ENCODE data around the gene C1QL4. TPM values are rescaled to one million over a fixed set of nuclear protein-coding genes. Genes with fewer than 3 reads are reported as not detected.

The C1QL4 gene
- total RNA-seq, 4 donors from 2014 or later = not detected

GRCh38 chr12:49293056-49293956 is 43.7 kb downstream of the C1QL4 start:
- intact Hi-C loops (cut with DNase I) = loop anchor here (5.0 kb wide), 1 partner anchor 44 kb away; the partner anchor contains the start of gene C1QL4
- Histone ChIP-seq H3K36me3 (no peaks in the 10 kb centered on the region), H3K27me3 (peaks cover 20 to 52% (median 30%) of the 10 kb centered on the region in 4 donors), H3K4me3 (peak overlapping the region in 2 of 4 donors; percentile 23 to 45), H3K27ac (peak overlapping the region in 2 of 4 donors; percentile 11 to 20), H3K9me3 (no peaks in the 10 kb centered on the region), H3K4me1 (peaks cover 27 to 53% (median 32%) of the 10 kb centered on the region in 3 donors)
- 15 to 73% methylated on average over 3 to 7 of the region's 18 CpGs for WGBS, 2 donors
- TF ChIP-seq CTCF (IDR thresholded peaks at IDR 0.05) (no peak), POLR2A (IDR thresholded peaks at IDR 0.05) (no peak)
- no peak for DNase-seq

- 37 to 68% methylated on average over 3 to 4 of the region's 7 CpGs for WGBS, 2 donors
- DNase-seq = no peak
- Histone ChIP-seq H3K36me3 (no peaks in the 10 kb centered on the region), H3K4me3 (peak overlapping the region in 1 of 4 donors; percentile 23), H3K27ac (peak overlapping the region in 1 of 4 donors; percentile 11), H3K27me3 (peaks cover 20 to 51% (median 24%) of the 10 kb centered on the region in 4 donors), H3K9me3 (no peaks in the 10 kb centered on the region), H3K4me1 (peaks cover 26 to 48% (median 31%) of the 10 kb centered on the region in 3 donors)
- intact Hi-C loops (cut with DNase I) = loop anchor here (5.0 kb wide), 1 partner anchor 45 kb away; the partner anchor contains the start of gene C1QL4
- no peak for TF ChIP-seq CTCF (IDR thresholded peaks at IDR 0.05)
- no peak for TF ChIP-seq POLR2A (IDR thresholded peaks at IDR 0.05)
These were observed 44.3 kb downstream of the C1QL4 start for GRCh38 chr12:49292729-49293055.

- Histone ChIP-seq H3K4me1 (peaks cover 8 to 15% (median 11%) of the 10 kb centered on the region in 3 donors), H3K4me3 (no peak overlapping the region), H3K27ac (no peak overlapping the region), H3K27me3 (peaks cover 0 to 33% (median 0%) of the 10 kb centered on the region in 4 donors), H3K9me3 (no peaks in the 10 kb centered on the region), H3K36me3 (no peaks in the 10 kb centered on the region)
- DNase-seq = no peak
- TF ChIP-seq CTCF (IDR thresholded peaks at IDR 0.05) (no peak), POLR2A (IDR thresholded peaks at IDR 0.05) (no peak)
- intact Hi-C loops (cut with DNase I) = no loop called here
- 72 to 73% methylated on average over 8 to 9 of the region's 9 CpGs for WGBS, 2 donors
These were observed 47.9 kb downstream of the C1QL4 start for GRCh38 chr12:49288922-49289555.

- 6 to 10% methylated on average over 11 of the region's 11 CpGs for WGBS, 2 donors
- TF ChIP-seq CTCF (IDR thresholded peaks at IDR 0.05) (peak; percentile 70 to 87 (median 84)), POLR2A (IDR thresholded peaks at IDR 0.05) (no peak)
- peaks cover 8 to 11% (median 9%) of the 10 kb centered on the region in 3 donors for H3K4me1 ChIP-seq
- H3K36me3 ChIP-seq = no peaks in the 10 kb centered on the region
- no peak overlapping the region for H3K4me3 ChIP-seq
- no peak overlapping the region for H3K27ac ChIP-seq
- DNase-seq = no peak
- intact Hi-C loops (cut with DNase I) = no loop called here
- peaks cover 0 to 34% (median 0%) of the 10 kb centered on the region in 4 donors for H3K27me3 ChIP-seq
- H3K9me3 ChIP-seq = no peaks in the 10 kb centered on the region
These were observed 48.6 kb downstream of the C1QL4 start for GRCh38 chr12:49288412-49288853.

- Histone ChIP-seq H3K4me1 (peaks cover 2 to 6% (median 3%) of the 10 kb centered on the region in 3 donors), H3K4me3 (no peak overlapping the region), H3K27me3 (peaks cover 0 to 30% (median 0%) of the 10 kb centered on the region in 4 donors), H3K9me3 (no peaks in the 10 kb centered on the region), H3K27ac (no peak overlapping the region), H3K36me3 (no peaks in the 10 kb centered on the region)
- intact Hi-C loops (cut with DNase I) = no loop called here
- WGBS, 2 donors = 54 to 63% methylated on average over 3 to 6 of the region's 6 CpGs
- no peak for DNase-seq
- TF ChIP-seq POLR2A (IDR thresholded peaks at IDR 0.05) (no peak), CTCF (IDR thresholded peaks at IDR 0.05) (no peak)
These were observed 49.1 kb downstream of the C1QL4 start for GRCh38 chr12:49287876-49288275.

All from esophagus squamous epithelium (tissue), 5 donors.